ENCODE results near the gene SEC23IP. TPM values are rescaled to one million over a fixed set of nuclear protein-coding genes. Genes with fewer than 3 reads are reported as not detected.
"Not testable (repeated sequence)": the region's sequence is repeated elsewhere in the genome, so short reads cannot be mapped to it uniquely, and the experiment has no call there.

Gene SEC23IP
- total and polyA plus RNA-seq, 2 donors, result 14.1 to 19.5 TPM

GRCh38 chr10:119872610-119872859 is 20.0 kb upstream of the SEC23IP start, which contains the start of gene MCMBP:
Gene MCMBP (minus strand): TSS chr10:119872843. CDS start chr10:119872584, 259 bp downstream.
- no peaks in the 10 kb centered on the region for H3K36me3 ChIP-seq (ENCODE audit: control insufficient read depth in 2 of 2, insufficient read depth in 2 of 2, low read length in 1 of 2)
- peak in 1 of 9 donors; percentile 2 for DNase-seq (ENCODE audit: low read depth in 6 of 9, low spot score in 9 of 9)
- peaks cover 16 to 18% of the 10 kb centered on the region in 2 donors for H3K4me1 ChIP-seq (ENCODE audit: control insufficient read depth in 2 of 2, insufficient read depth in 2 of 2, low read length in 2 of 2)
- H3K4me3 ChIP-seq (ENCODE audit: low read length in 2 of 2), result peak within 1 kb of the TSS; percentile 84 to 91
- H3K9me3 ChIP-seq (ENCODE audit: control insufficient read depth in 2 of 2, insufficient read depth in 1 of 2, low read length in 1 of 2), result no peaks in the 10 kb centered on the region
- peak within 1 kb of the TSS; percentile 92 to 97 for H3K27ac ChIP-seq (ENCODE audit: low read depth in 1 of 2, low read length in 1 of 2)
- under 1% methylated on average over 42 of the region's 42 CpGs for WGBS
- H3K27me3 ChIP-seq (ENCODE audit: control insufficient read depth in 2 of 2, insufficient read depth in 1 of 2, low read length in 1 of 2), result no peaks in the 10 kb centered on the region

GRCh38 chr10:119872860-119873681 is 19.5 kb upstream of the SEC23IP start:
- H3K4me1 ChIP-seq (ENCODE audit: control insufficient read depth in 2 of 2, insufficient read depth in 2 of 2, low read length in 2 of 2), result peaks cover 16 to 18% of the 10 kb centered on the region in 2 donors
- under 1% methylated on average over 75 of the region's 75 CpGs for WGBS
- no peaks in the 10 kb centered on the region for H3K27me3 ChIP-seq (ENCODE audit: control insufficient read depth in 2 of 2, insufficient read depth in 1 of 2, low read length in 1 of 2)

GRCh38 chr10:119878524-119878923 is 14.0 kb upstream of the SEC23IP start:
- Histone ChIP-seq H3K36me3 (ENCODE audit: control insufficient read depth in 2 of 2, insufficient read depth in 2 of 2, low read length in 1 of 2) (no peaks in the 10 kb centered on the region), H3K27me3 (ENCODE audit: control insufficient read depth in 2 of 2, insufficient read depth in 1 of 2, low read length in 1 of 2) (no peaks in the 10 kb centered on the region), H3K4me1 (ENCODE audit: control insufficient read depth in 2 of 2, insufficient read depth in 2 of 2, low read length in 2 of 2) (peaks cover 5 to 6% of the 10 kb centered on the region in 2 donors), H3K9me3 (ENCODE audit: control insufficient read depth in 2 of 2, insufficient read depth in 1 of 2, low read length in 1 of 2) (no peaks in the 10 kb centered on the region), H3K27ac (ENCODE audit: low read depth in 1 of 2, low read length in 1 of 2) (no peak overlapping the region), H3K4me3 (ENCODE audit: low read length in 2 of 2) (no peak overlapping the region)
- DNase-seq (ENCODE audit: low read depth in 6 of 9, low spot score in 9 of 9), result no peak
- WGBS, result 94% methylated on average over 2 of the region's 2 CpGs

More at GRCh38 chr10:119872860-119873681, 19.5 kb upstream of the SEC23IP start:
- H3K9me3 ChIP-seq (ENCODE audit: control insufficient read depth in 2 of 2, insufficient read depth in 1 of 2, low read length in 1 of 2), result no peaks in the 10 kb centered on the region
- peak; percentile 77 to 94 (median 87) for DNase-seq (ENCODE audit: low read depth in 6 of 9, low spot score in 9 of 9)
- no peaks in the 10 kb centered on the region for H3K36me3 ChIP-seq (ENCODE audit: control insufficient read depth in 2 of 2, insufficient read depth in 2 of 2, low read length in 1 of 2)
- peak overlapping the region; percentile 84 to 91 for H3K4me3 ChIP-seq (ENCODE audit: low read length in 2 of 2)
- H3K27ac ChIP-seq (ENCODE audit: low read depth in 1 of 2, low read length in 1 of 2), result peak overlapping the region; percentile 92 to 97

- H3K9me3 ChIP-seq (ENCODE audit: control insufficient read depth in 2 of 2, insufficient read depth in 1 of 2, low read length in 1 of 2); H3K36me3 ChIP-seq (ENCODE audit: control insufficient read depth in 2 of 2, insufficient read depth in 2 of 2, low read length in 1 of 2); H3K27ac ChIP-seq (ENCODE audit: low read depth in 1 of 2, low read length in 1 of 2); H3K4me3 ChIP-seq (ENCODE audit: low read length in 2 of 2); DNase-seq (ENCODE audit: low read depth in 6 of 9, low spot score in 9 of 9); H3K4me1 ChIP-seq (ENCODE audit: control insufficient read depth in 2 of 2, insufficient read depth in 2 of 2, low read length in 2 of 2); H3K27me3 ChIP-seq (ENCODE audit: control insufficient read depth in 2 of 2, insufficient read depth in 1 of 2, low read length in 1 of 2): not testable (repeated sequence)
- WGBS, result 94% methylated on average over 11 of the region's 11 CpGs
These were observed 8.5 kb upstream of the SEC23IP start for GRCh38 chr10:119883901-119884611.

DNA sequence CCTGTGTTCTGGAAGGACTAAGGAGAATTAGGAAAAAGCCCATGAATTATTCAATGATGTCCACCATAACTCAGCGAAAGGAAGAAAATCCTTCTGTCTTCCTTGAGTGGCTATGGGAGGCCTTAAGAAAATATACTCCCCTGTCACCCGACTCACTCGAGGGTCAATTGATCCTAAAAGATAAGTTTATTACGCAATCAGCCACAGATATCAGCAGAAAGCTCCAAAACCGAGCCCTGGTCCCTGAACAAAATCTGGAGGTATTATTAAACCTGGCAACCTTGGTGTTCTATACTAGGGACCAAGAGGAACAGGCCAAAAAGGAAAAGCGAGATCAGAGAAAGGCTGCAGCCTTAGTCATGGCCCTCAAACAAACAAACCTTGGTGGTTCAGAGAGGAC is 6.5 kb upstream of the SEC23IP start:
- not testable (repeated sequence) for DNase-seq (ENCODE audit: low read depth in 6 of 9, low spot score in 9 of 9); H3K4me3 ChIP-seq (ENCODE audit: low read length in 2 of 2); H3K9me3 ChIP-seq (ENCODE audit: control insufficient read depth in 2 of 2, insufficient read depth in 1 of 2, low read length in 1 of 2); H3K27me3 ChIP-seq (ENCODE audit: control insufficient read depth in 2 of 2, insufficient read depth in 1 of 2, low read length in 1 of 2); H3K27ac ChIP-seq (ENCODE audit: low read depth in 1 of 2, low read length in 1 of 2); H3K4me1 ChIP-seq (ENCODE audit: control insufficient read depth in 2 of 2, insufficient read depth in 2 of 2, low read length in 2 of 2); H3K36me3 ChIP-seq (ENCODE audit: control insufficient read depth in 2 of 2, insufficient read depth in 2 of 2, low read length in 1 of 2)
- 97% methylated on average over 6 of the region's 6 CpGs for WGBS

- not testable (repeated sequence) for H3K9me3 ChIP-seq (ENCODE audit: control insufficient read depth in 2 of 2, insufficient read depth in 1 of 2, low read length in 1 of 2); H3K36me3 ChIP-seq (ENCODE audit: control insufficient read depth in 2 of 2, insufficient read depth in 2 of 2, low read length in 1 of 2); H3K27me3 ChIP-seq (ENCODE audit: control insufficient read depth in 2 of 2, insufficient read depth in 1 of 2, low read length in 1 of 2); H3K4me3 ChIP-seq (ENCODE audit: low read length in 2 of 2); H3K27ac ChIP-seq (ENCODE audit: low read depth in 1 of 2, low read length in 1 of 2); DNase-seq (ENCODE audit: low read depth in 6 of 9, low spot score in 9 of 9)
- peaks cover 3 to 12% of the 10 kb centered on the region in 2 donors for H3K4me1 ChIP-seq (ENCODE audit: control insufficient read depth in 2 of 2, insufficient read depth in 2 of 2, low read length in 2 of 2)
- 24% methylated on average over 3 of the region's 3 CpGs for WGBS
These were observed 3.8 kb upstream of the SEC23IP start for GRCh38 chr10:119888715-119889114.

DNA sequence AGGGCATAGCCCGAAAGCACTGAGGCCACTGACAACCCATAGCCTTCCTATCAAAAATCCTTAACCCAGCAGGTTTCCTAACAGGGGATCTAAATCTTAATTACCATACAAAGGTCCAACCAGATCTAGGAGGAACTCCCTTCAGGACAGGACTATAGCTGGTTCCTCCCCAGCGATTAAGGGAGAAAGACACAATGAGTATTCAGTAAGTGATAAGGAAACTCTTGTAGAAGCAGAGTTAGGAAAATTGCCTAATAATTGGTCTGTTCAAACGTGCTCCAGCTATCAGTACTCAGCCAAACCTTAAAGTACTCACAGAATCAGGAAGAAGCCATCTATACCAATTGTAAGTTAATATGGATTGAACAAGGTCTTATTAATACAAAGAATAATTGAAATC is 3.3 kb upstream of the SEC23IP start:
- not testable (repeated sequence) for H3K36me3 ChIP-seq (ENCODE audit: control insufficient read depth in 2 of 2, insufficient read depth in 2 of 2, low read length in 1 of 2); H3K27ac ChIP-seq (ENCODE audit: low read depth in 1 of 2, low read length in 1 of 2); H3K27me3 ChIP-seq (ENCODE audit: control insufficient read depth in 2 of 2, insufficient read depth in 1 of 2, low read length in 1 of 2); H3K9me3 ChIP-seq (ENCODE audit: control insufficient read depth in 2 of 2, insufficient read depth in 1 of 2, low read length in 1 of 2); DNase-seq (ENCODE audit: low read depth in 6 of 9, low spot score in 9 of 9); H3K4me3 ChIP-seq (ENCODE audit: low read length in 2 of 2)
- peaks cover 3 to 12% of the 10 kb centered on the region in 2 donors for H3K4me1 ChIP-seq (ENCODE audit: control insufficient read depth in 2 of 2, insufficient read depth in 2 of 2, low read length in 2 of 2)
- 80% methylated on average over 3 of the region's 3 CpGs for whole genome bisulfite sequencing

DNA sequence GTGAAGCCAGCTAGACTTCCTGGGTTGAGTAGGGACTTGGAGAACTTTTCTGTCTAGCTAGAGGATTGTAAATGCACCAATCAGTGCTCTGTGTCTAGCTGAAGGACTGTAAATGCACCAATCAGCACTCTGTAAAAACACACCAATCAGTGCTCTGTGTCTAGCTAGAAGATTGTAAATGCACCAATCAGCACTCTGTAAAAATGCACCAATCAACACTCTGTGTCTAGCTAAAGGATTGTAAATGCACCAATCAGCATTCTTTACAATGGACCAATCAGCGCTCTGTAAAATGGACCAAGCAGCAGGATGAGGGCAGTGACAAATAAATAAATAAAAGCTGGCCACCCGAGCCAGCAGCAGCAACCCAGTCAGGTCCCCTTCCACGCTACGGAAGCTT is 2.2 kb upstream of the SEC23IP start:
- H3K9me3 ChIP-seq (ENCODE audit: control insufficient read depth in 2 of 2, insufficient read depth in 1 of 2, low read length in 1 of 2); H3K36me3 ChIP-seq (ENCODE audit: control insufficient read depth in 2 of 2, insufficient read depth in 2 of 2, low read length in 1 of 2); H3K27me3 ChIP-seq (ENCODE audit: control insufficient read depth in 2 of 2, insufficient read depth in 1 of 2, low read length in 1 of 2); H3K4me3 ChIP-seq (ENCODE audit: low read length in 2 of 2); H3K27ac ChIP-seq (ENCODE audit: low read depth in 1 of 2, low read length in 1 of 2); DNase-seq (ENCODE audit: low read depth in 6 of 9, low spot score in 9 of 9): not testable (repeated sequence)
- H3K4me1 ChIP-seq (ENCODE audit: control insufficient read depth in 2 of 2, insufficient read depth in 2 of 2, low read length in 2 of 2), result peaks cover 3 to 12% of the 10 kb centered on the region in 2 donors
- 74% methylated on average over 4 of the region's 4 CpGs for WGBS

DNA sequence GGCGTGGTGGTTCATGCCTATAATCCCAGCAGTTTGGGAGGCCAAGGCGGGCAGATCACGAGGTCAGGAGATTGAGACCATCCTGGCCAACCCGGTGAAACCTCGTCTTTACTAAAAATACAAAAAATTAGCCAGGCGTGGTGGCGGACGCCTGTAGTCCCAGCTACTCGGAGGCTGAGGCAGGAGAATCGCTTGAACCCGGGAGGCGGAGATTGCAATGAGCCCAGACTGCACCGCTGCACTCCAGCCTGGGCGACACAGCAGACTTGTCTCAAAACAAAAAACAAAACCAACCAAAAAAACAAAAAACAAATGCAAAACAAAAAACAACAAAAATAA is 712 bp upstream of the SEC23IP start:
- H3K27ac ChIP-seq (ENCODE audit: low read depth in 1 of 2, low read length in 1 of 2); H3K36me3 ChIP-seq (ENCODE audit: control insufficient read depth in 2 of 2, insufficient read depth in 2 of 2, low read length in 1 of 2); DNase-seq (ENCODE audit: low read depth in 6 of 9, low spot score in 9 of 9); H3K9me3 ChIP-seq (ENCODE audit: control insufficient read depth in 2 of 2, insufficient read depth in 1 of 2, low read length in 1 of 2); H3K27me3 ChIP-seq (ENCODE audit: control insufficient read depth in 2 of 2, insufficient read depth in 1 of 2, low read length in 1 of 2): not testable (repeated sequence)
- Histone ChIP-seq H3K4me3 (ENCODE audit: low read length in 2 of 2) (peak overlapping the region; percentile 77 to 85), H3K4me1 (ENCODE audit: control insufficient read depth in 2 of 2, insufficient read depth in 2 of 2, low read length in 2 of 2) (peaks cover 3 to 12% of the 10 kb centered on the region in 2 donors)
- WGBS, result 59% methylated on average over 14 of the region's 14 CpGs
